22Rv1 (cell line): ENCODE data around the gene C3orf22.

Source experiments
- H3K27ac ChIP-seq: fragments of 450-650 bp; 2 replicates; pipeline ENCODE4 v1.5.1; 2017
- CTCF ChIP-seq: fragments of 450-650 bp; IDR thresholded peaks from 2 replicates; pipeline ENCODE4 v1.5.1; 2017; ENCODE audit warnings: mild to moderate bottlenecking
- ZFX ChIP-seq: fragments of 450-650 bp; IDR thresholded peaks from 2 replicates; pipeline ENCODE4 v1.6.1; 2017; ENCODE audit warnings: antibody characterized with exemption, borderline replicate concordance

The C3orf22 gene

GRCh38 chr3:126556637-126557414 lies 1.9 kb downstream of the C3orf22 start:
- TF ChIP-seq CTCF (no peak), ZFX (no peak)
- no peak overlapping the region for H3K27ac ChIP-seq

- H3K27ac ChIP-seq: no peak overlapping the region
- TF ChIP-seq ZFX (no peak), CTCF (no peak)
Measured at GRCh38 chr3:126555795-126556636, 2.7 kb downstream of the C3orf22 start.

GRCh38 chr3:126554560-126555525 lies 3.9 kb downstream of the C3orf22 start:
- TF ChIP-seq CTCF (no peak), ZFX (no peak)

GRCh38 chr3:126553284-126554084 lies 5.2 kb downstream of the C3orf22 start:
- H3K27ac ChIP-seq: no peak overlapping the region
- no peak for TF ChIP-seq CTCF
- no peak for TF ChIP-seq ZFX

More at GRCh38 chr3:126554560-126555525, 3.9 kb downstream of the C3orf22 start:
- no peak overlapping the region for H3K27ac ChIP-seq

- H3K27ac ChIP-seq: no peak overlapping the region
- TF ChIP-seq CTCF: no peak
Measured at GRCh38 chr3:126552688-126553283, 5.9 kb downstream of the C3orf22 start.
